B cell (primary cell): ENCODE measurements around the gene DDR2.

Experiments
- EZH2 ChIP-seq: IDR thresholded peaks from 2 replicates; pipeline ENCODE4 v1.6.1; 2012; ENCODE audit warnings: borderline replicate concordance, low read depth, mild to moderate bottlenecking, moderate library complexity, low read length; ENCODE audit not compliant: insufficient read depth, poor library complexity, severe bottlenecking
- TF ChIP-seq, protein P1 (sequence below): fragments of 200-600 bp; IDR thresholded peaks from one replicate; pipeline ENCODE4 v1.8.0; 2022; ENCODE audit warnings: antibody characterized with exemption, mild to moderate bottlenecking

DNA sequence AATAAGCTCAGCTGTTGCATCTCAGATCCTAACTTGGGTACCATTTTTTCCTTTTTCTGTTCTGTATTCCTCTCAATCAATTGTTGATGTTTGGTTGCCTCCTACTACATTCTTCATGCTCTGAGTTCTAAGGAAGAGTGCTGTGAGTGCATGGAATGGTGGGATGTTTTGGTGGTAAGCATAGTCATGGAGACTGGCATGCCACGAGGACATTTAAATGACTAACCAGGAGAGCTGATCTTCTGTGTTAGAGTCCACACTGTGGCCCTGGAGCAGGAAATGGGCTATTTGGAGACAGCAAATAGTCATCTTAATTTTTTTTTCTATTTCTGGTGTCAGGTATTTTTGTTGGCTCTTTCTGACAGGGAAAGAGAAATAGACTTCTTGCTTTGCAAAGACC lies 88.7 kb downstream of the DDR2 start:
- TF ChIP-seq, protein P1, sequence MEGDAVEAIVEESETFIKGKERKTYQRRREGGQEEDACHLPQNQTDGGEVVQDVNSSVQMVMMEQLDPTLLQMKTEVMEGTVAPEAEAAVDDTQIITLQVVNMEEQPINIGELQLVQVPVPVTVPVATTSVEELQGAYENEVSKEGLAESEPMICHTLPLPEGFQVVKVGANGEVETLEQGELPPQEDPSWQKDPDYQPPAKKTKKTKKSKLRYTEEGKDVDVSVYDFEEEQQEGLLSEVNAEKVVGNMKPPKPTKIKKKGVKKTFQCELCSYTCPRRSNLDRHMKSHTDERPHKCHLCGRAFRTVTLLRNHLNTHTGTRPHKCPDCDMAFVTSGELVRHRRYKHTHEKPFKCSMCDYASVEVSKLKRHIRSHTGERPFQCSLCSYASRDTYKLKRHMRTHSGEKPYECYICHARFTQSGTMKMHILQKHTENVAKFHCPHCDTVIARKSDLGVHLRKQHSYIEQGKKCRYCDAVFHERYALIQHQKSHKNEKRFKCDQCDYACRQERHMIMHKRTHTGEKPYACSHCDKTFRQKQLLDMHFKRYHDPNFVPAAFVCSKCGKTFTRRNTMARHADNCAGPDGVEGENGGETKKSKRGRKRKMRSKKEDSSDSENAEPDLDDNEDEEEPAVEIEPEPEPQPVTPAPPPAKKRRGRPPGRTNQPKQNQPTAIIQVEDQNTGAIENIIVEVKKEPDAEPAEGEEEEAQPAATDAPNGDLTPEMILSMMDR, result no peak
- no peak for TF ChIP-seq EZH2
